Measurements from ENCODE around the gene NTRK3. TPM values are rescaled to one million over a fixed set of nuclear protein-coding genes. Genes with fewer than 3 reads are reported as not detected.

The NTRK3 gene
- total and polyA plus RNA-seq, 2 donors (not counting 3 experiments of a cell fraction or from before 2014, with no cell fraction given) = not detected

DNA sequence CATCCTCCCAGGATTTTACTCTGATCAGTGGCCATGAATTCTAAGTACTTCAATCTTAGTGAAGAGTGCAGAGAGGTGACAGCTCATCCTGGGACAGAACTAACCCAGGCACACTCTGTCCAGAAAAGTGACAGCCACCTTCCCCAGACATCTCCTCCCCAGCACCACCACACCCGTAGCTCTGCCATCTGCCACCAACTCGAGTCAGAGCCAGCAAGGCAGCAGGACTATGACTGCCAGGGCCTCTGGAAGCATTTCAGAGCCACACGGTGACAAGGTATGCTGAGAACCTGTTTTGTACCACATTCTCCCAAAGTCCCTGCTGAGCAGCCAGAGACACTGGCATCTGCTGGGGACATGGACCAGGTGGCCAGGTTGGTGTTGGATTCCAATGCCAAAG, 71.0 kb downstream of the NTRK3 start:
- no peak overlapping the region for H3K4me2 ChIP-seq (ENCODE audit: insufficient read depth, low read length)
- intact Hi-C loops (cut with micrococcal nuclease) (no loop called here), dilution Hi-C loops (cut with MboI; ENCODE audit: extremely low pct_ligation_motif_present, low sequenced_read_pairs) (no loop called here)
- no peak overlapping the region for H3K9ac ChIP-seq (replicated peaks; ENCODE audit: extremely low read depth, insufficient read depth, low read length)
- no peaks in the 10 kb centered on the region for H3K9me1 ChIP-seq (replicated peaks; ENCODE audit: control insufficient read depth, extremely low read depth, insufficient read depth, low read length)
- POLR2A ChIA-PET = no interaction called here
- H3K4me1 ChIP-seq (ENCODE audit: control insufficient read depth, extremely low read depth, insufficient read depth, low read length) = peaks cover 4% of the 10 kb centered on the region
- no peaks in the 10 kb centered on the region for H3K79me2 ChIP-seq (ENCODE audit: control insufficient read depth, insufficient read depth, low read length)
- H3K4me3 ChIP-seq (replicated peaks in 1 of 3; ENCODE audit: insufficient read depth in 1 of 3, low read depth in 1 of 3, low read length in 3 of 3) = no peak overlapping the region
- H3K27me3 ChIP-seq (ENCODE audit: control insufficient read depth in 2 of 2, insufficient read depth in 2 of 2, low read length in 2 of 2) = no peaks in the 10 kb centered on the region
- no peak for TF ChIP-seq MYC (IDR thresholded peaks at IDR 0.05; ENCODE audit: low read depth, low read length)
- TF ChIP-seq GATA2 (IDR thresholded peaks at IDR 0.05; ENCODE audit: insufficient read depth, insufficient read length, low read depth, low read length) = no peak
- no peak for TF ChIP-seq FOS (IDR thresholded peaks at IDR 0.05; ENCODE audit: borderline replicate concordance, insufficient read depth, low read length)
- no peak for TF ChIP-seq POLR2A (IDR thresholded peaks at IDR 0.05; ENCODE audit: low read depth, low read length)
- no peak for TF ChIP-seq JUN (IDR thresholded peaks at IDR 0.05; ENCODE audit: borderline replicate concordance, insufficient read depth, insufficient read length, low read depth)
- no peak for TF ChIP-seq POLR2AphosphoS5 (IDR thresholded peaks at IDR 0.05; ENCODE audit: insufficient read depth, low read depth, low read length)
- TF ChIP-seq, protein P1, sequence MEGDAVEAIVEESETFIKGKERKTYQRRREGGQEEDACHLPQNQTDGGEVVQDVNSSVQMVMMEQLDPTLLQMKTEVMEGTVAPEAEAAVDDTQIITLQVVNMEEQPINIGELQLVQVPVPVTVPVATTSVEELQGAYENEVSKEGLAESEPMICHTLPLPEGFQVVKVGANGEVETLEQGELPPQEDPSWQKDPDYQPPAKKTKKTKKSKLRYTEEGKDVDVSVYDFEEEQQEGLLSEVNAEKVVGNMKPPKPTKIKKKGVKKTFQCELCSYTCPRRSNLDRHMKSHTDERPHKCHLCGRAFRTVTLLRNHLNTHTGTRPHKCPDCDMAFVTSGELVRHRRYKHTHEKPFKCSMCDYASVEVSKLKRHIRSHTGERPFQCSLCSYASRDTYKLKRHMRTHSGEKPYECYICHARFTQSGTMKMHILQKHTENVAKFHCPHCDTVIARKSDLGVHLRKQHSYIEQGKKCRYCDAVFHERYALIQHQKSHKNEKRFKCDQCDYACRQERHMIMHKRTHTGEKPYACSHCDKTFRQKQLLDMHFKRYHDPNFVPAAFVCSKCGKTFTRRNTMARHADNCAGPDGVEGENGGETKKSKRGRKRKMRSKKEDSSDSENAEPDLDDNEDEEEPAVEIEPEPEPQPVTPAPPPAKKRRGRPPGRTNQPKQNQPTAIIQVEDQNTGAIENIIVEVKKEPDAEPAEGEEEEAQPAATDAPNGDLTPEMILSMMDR (IDR thresholded peaks at IDR 0.05; ENCODE audit: extremely low read depth in 1 of 2, insufficient read depth in 1 of 2, low read depth in 1 of 2, low read length in 2 of 2) = no peak
- TF ChIP-seq EZH2 (IDR thresholded peaks at IDR 0.05; ENCODE audit: borderline replicate concordance, low read depth, low read length, severe bottlenecking) = no peak
- TF ChIP-seq, protein P2, sequence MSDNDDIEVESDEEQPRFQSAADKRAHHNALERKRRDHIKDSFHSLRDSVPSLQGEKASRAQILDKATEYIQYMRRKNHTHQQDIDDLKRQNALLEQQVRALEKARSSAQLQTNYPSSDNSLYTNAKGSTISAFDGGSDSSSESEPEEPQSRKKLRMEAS (IDR thresholded peaks at IDR 0.05; ENCODE audit: insufficient read depth, insufficient read length) = no peak
- CTCF ChIA-PET = no interaction called here
- no peaks in the 10 kb centered on the region for H3K36me3 ChIP-seq (ENCODE audit: control insufficient read depth in 2 of 2, extremely low read depth in 1 of 2, insufficient read depth in 2 of 2, low read length in 2 of 2)
- H3K27ac ChIP-seq (ENCODE audit: insufficient read depth, low read depth, low read length) = no peak overlapping the region
- BruUV-seq (replicated peaks) = no TSS peak
- FAIRE-seq (no peak), DNase-seq (ENCODE audit: low read depth, low spot score) (no peak)
- H4K20me1 ChIP-seq (replicated peaks; ENCODE audit: control insufficient read depth, extremely low read depth, insufficient read depth, low read length) = no peaks in the 10 kb centered on the region
- H3K9me3 ChIP-seq (replicated peaks; ENCODE audit: control insufficient read depth, insufficient read depth, low read length) = peaks cover 2% of the 10 kb centered on the region
- no peak overlapping the region for H2AFZ ChIP-seq (ENCODE audit: low read depth, low read length)

All from endothelial cell of umbilical vein (primary cell).